DND-41 (cell line): Measurements from ENCODE around the gene NFIA.

Experiments
- ATAC-seq: fragments of 200-7000 bp; cut with Tn5 transposase; 3 replicates; pipeline ENCODE4 v1.9.1; 2021; ENCODE audit warnings: low read depth; ENCODE audit not compliant: insufficient read depth
- DNase-seq: peaks from one replicate; pipeline ENCODE4 v3.0.0-alpha.2; 2020
- H2AFZ ChIP-seq: 2 replicates; pipeline ENCODE4 v1.6.0; 2012; ENCODE audit warnings: low read depth, low read length
- H3K27ac ChIP-seq: 2 replicates; pipeline ENCODE4 v1.5.1; 2012; ENCODE audit warnings: low read length, inconsistent platforms
- H3K27me3 ChIP-seq: fragments of 200-600 bp; sonication (generic); 2 replicates; pipeline ENCODE4 v1.6.0; 2012; ENCODE audit warnings: low read length, mild to moderate bottlenecking, inconsistent platforms; ENCODE audit not compliant: insufficient read depth, poor library complexity
- H3K36me3 ChIP-seq: 2 replicates; pipeline ENCODE4 v1.5.1; 2012; ENCODE audit warnings: low read length, inconsistent platforms; ENCODE audit not compliant: insufficient read depth
- H3K4me1 ChIP-seq: 2 replicates; pipeline ENCODE4 v1.5.1; 2012; ENCODE audit warnings: mild to moderate bottlenecking, low read length; ENCODE audit not compliant: insufficient read depth
- H3K4me2 ChIP-seq: 2 replicates; pipeline ENCODE4 v1.6.0; 2012; ENCODE audit warnings: mild to moderate bottlenecking, moderate library complexity, low read length, inconsistent platforms; ENCODE audit not compliant: insufficient read depth
- H3K4me3 ChIP-seq, 2 experiments: fragments of 200-600 bp in 1 of 2; shearing (Covaris generic) in 1 of 2; 2 replicates each; pipeline ENCODE4 v1.5.1; 2012 to 2016; ENCODE audit warnings: inconsistent platforms in 2 of 2, low read length in 2 of 2, mild to moderate bottlenecking in 2 of 2, low read depth in 1 of 2, moderate library complexity in 1 of 2
- H3K79me2 ChIP-seq: 2 replicates; pipeline ENCODE4 v1.6.0; 2012; ENCODE audit warnings: low read length, inconsistent platforms; ENCODE audit not compliant: insufficient read depth
- H3K9ac ChIP-seq: 2 replicates; pipeline ENCODE4 v1.6.0; 2012; ENCODE audit warnings: low read depth, mild to moderate bottlenecking, inconsistent platforms, low read length, moderate library complexity
- H3K9me3 ChIP-seq: 2 replicates; pipeline ENCODE4 v1.5.1; 2012; ENCODE audit warnings: low read length, moderate library complexity, mild to moderate bottlenecking, inconsistent platforms; ENCODE audit not compliant: insufficient read depth, severe bottlenecking
- H4K20me1 ChIP-seq: 2 replicates; pipeline ENCODE4 v1.6.0; 2012; ENCODE audit warnings: low read length; ENCODE audit not compliant: insufficient read depth
- EZH2 ChIP-seq: IDR thresholded peaks from 3 replicates; pipeline ENCODE4 v1.6.1; 2012; ENCODE audit warnings: borderline replicate concordance, low read depth, mild to moderate bottlenecking, moderate library complexity, low read length, inconsistent platforms; ENCODE audit not compliant: severe bottlenecking
- TF ChIP-seq, protein P1 (sequence below): IDR thresholded peaks from 2 replicates; pipeline ENCODE4 v1.5.1; 2012; ENCODE audit warnings: borderline replicate concordance, low read length, moderate library complexity, mild to moderate bottlenecking; ENCODE audit not compliant: poor library complexity, severe bottlenecking; ENCODE audit errors: extremely low read depth

NFIA gene

DNA sequence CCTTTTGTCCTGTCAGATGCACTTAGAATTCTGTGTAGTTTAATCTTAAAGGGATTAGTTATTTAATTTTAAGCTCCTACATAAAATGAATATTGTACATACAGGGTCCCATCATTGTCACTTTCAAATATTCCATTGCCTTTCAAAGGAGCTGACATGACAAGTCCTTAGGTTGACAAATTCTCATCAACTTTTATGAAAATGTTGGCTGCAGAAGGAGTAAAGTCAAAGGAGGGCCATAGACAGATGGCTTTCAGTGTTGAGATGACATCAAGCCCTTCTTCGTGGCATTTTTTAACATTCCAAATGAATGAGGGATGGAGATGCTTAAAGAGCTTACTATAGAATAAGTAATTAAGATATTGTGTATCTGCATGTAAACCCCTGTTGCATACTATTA is 15.4 kb downstream of the NFIA start:
- Histone ChIP-seq H2AFZ (no peak overlapping the region), H3K36me3 (no peaks in the 10 kb centered on the region), H3K79me2 (no peaks in the 10 kb centered on the region), H3K4me1 (no peaks in the 10 kb centered on the region), H3K9ac (no peak overlapping the region), H3K4me2 (no peak overlapping the region), H4K20me1 (no peaks in the 10 kb centered on the region), H3K9me3 (no peaks in the 10 kb centered on the region), H3K27ac (no peak overlapping the region), H3K27me3 (no peaks in the 10 kb centered on the region), H3K4me3 (no peak overlapping the region)
- TF ChIP-seq EZH2: no peak
- TF ChIP-seq, protein P1, sequence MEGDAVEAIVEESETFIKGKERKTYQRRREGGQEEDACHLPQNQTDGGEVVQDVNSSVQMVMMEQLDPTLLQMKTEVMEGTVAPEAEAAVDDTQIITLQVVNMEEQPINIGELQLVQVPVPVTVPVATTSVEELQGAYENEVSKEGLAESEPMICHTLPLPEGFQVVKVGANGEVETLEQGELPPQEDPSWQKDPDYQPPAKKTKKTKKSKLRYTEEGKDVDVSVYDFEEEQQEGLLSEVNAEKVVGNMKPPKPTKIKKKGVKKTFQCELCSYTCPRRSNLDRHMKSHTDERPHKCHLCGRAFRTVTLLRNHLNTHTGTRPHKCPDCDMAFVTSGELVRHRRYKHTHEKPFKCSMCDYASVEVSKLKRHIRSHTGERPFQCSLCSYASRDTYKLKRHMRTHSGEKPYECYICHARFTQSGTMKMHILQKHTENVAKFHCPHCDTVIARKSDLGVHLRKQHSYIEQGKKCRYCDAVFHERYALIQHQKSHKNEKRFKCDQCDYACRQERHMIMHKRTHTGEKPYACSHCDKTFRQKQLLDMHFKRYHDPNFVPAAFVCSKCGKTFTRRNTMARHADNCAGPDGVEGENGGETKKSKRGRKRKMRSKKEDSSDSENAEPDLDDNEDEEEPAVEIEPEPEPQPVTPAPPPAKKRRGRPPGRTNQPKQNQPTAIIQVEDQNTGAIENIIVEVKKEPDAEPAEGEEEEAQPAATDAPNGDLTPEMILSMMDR: no peak
- ATAC-seq (no peak), DNase-seq (no peak)

DNA sequence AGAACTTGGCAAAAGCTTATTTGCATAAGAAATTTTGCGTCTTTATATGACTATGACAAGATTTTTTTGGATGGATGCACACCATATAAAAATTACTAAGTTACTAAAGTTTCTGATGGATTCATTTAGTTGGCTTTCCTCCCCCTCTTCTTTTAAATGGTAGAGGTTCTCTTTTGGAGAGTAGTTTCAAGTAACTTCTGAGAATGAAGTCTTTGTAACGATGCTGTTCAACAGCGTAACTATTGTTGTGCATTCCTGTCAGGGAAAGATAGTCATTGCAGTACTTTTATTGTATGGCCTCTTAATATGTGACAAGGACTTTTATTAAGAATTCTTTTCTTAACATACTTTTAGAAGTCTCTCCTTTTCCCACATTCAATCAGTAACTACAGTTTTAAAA is 16.0 kb downstream of the NFIA start:
- H3K27ac ChIP-seq: no peak overlapping the region
- no peak overlapping the region for H3K9ac ChIP-seq
- DNase-seq: no peak
- H3K79me2 ChIP-seq: no peaks in the 10 kb centered on the region
- TF ChIP-seq, protein P1: no peak
- TF ChIP-seq EZH2: no peak
- H4K20me1 ChIP-seq: no peaks in the 10 kb centered on the region
- H3K9me3 ChIP-seq: no peaks in the 10 kb centered on the region
- H3K4me3 ChIP-seq: no peak overlapping the region
- H3K36me3 ChIP-seq: no peaks in the 10 kb centered on the region
- H3K4me1 ChIP-seq: no peaks in the 10 kb centered on the region
- ATAC-seq: no peak
- no peaks in the 10 kb centered on the region for H3K27me3 ChIP-seq
- H3K4me2 ChIP-seq: no peak overlapping the region
- H2AFZ ChIP-seq: no peak overlapping the region

DNA sequence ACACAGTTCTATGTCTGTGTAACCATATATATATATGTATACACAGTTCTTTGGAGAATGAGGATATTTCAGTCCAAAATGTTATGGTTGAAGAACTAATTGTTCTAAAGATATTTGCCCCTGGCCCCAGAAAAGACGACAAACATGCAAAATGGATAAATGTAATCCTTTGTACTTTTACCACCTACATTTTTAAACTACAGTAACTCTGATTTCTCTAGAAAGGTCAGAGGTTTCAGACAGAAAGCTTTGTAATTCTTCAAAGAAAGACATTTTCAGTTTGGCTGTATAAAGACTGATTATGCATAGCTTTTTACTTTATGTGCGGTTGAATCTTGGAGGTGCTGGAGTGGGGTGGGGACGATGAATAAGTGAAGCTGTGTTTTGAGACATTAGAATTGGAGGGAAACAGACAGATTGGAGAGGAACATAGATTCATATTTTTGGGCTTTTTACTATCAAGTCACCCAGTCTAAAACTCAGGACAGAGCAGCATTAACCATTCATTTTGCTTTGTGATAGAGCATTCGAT is 16.6 kb downstream of the NFIA start:
- H3K4me3 ChIP-seq: no peak overlapping the region
- H3K4me1 ChIP-seq: no peaks in the 10 kb centered on the region
- ATAC-seq (no peak), DNase-seq (no peak)
- H3K79me2 ChIP-seq: no peaks in the 10 kb centered on the region
- TF ChIP-seq EZH2: no peak
- TF ChIP-seq, protein P1: no peak
- H3K4me2 ChIP-seq: no peak overlapping the region
- no peak overlapping the region for H2AFZ ChIP-seq
- H3K9me3 ChIP-seq: no peaks in the 10 kb centered on the region
- no peaks in the 10 kb centered on the region for H3K27me3 ChIP-seq
- no peaks in the 10 kb centered on the region for H4K20me1 ChIP-seq
- H3K9ac ChIP-seq: no peak overlapping the region
- no peaks in the 10 kb centered on the region for H3K36me3 ChIP-seq
- no peak overlapping the region for H3K27ac ChIP-seq

DNA sequence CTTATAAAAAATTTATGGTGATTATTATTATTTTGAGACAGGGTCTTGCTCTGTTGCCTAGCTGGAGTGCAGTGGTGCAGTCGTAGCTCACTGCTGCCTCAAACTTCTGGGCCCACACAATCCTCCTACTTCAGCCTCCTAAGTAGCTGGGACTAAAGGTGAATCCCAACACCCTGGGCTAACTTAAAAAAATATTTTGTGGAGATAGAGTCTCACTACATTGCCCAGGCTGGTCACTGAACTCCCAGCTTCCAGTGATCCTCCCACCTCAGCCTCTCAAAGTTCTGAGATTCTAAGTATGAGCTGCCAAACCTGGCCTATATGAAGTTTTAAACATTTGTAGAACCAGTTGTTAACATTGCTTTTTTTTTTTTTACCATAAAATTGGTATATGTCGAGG is 18.2 kb downstream of the NFIA start:
- Histone ChIP-seq H3K4me3 (no peak overlapping the region), H3K79me2 (no peaks in the 10 kb centered on the region), H3K36me3 (no peaks in the 10 kb centered on the region), H3K9me3 (no peaks in the 10 kb centered on the region), H3K9ac (no peak overlapping the region), H3K27ac (no peak overlapping the region), H4K20me1 (no peaks in the 10 kb centered on the region), H3K4me2 (no peak overlapping the region), H3K4me1 (no peaks in the 10 kb centered on the region), H3K27me3 (no peaks in the 10 kb centered on the region), H2AFZ (no peak overlapping the region)
- ATAC-seq (no peak), DNase-seq (no peak)
- TF ChIP-seq, protein P1: no peak
- TF ChIP-seq EZH2: no peak
